Gastrocnemius medialis (tissue), 4 donors: ENCODE measurements around the gene ACTR6.
"Not testable (repeated sequence)": the region's sequence is repeated elsewhere in the genome, so short reads cannot be mapped to it uniquely, and the experiment has no call there.

Source experiments
- CTCF ChIP-seq, 5 experiments: fragments of 450-650 bp in 3 of 5; fragments of 200-600 bp in 2 of 5; sonication (generic) in 2 of 5; IDR thresholded peaks in 4 of 5; conservative IDR thresholded peaks in 1 of 5; 1 replicate in 4 of 5; 2 replicates in 1 of 5; pipeline ENCODE4 v1.5.1; 2016 to 2019; ENCODE audit warnings: antibody characterized with exemption in 5 of 5, mild to moderate bottlenecking in 3 of 5, moderate library complexity in 3 of 5
- POLR2A ChIP-seq, 2 donors: fragments of 450-650 bp; IDR thresholded peaks; one replicate each; pipeline ENCODE4 v1.6.1; 2017; ENCODE audit warnings: antibody characterized with exemption in 2 of 2, mild to moderate bottlenecking in 2 of 2, moderate library complexity in 2 of 2

GRCh38 chr12:100188888-100189635 lies 11.6 kb upstream of the ACTR6 start:
- not testable (repeated sequence) for TF ChIP-seq CTCF (IDR thresholded peaks at IDR 0.05 in 4 of 5, conservative IDR thresholded peaks at IDR 0.05 in 1 of 5); POLR2A (IDR thresholded peaks at IDR 0.05)
